Heart left ventricle (tissue), 13 donors: ENCODE data around the gene BCAR1.

ENCODE experiments used
- CTCF ChIP-seq, 12 donors: fragments of 200-600 bp; sonication (generic) in 4 of 12; IDR thresholded peaks; one replicate each; pipeline versions ENCODE4 v1.5.0 to v1.8.0; 2018 to 2022; ENCODE audit warnings: antibody characterized with exemption in 12 of 12, mild to moderate bottlenecking in 5 of 12
- POLR2A ChIP-seq, 2 donors: fragments of 450-650 bp; IDR thresholded peaks; one replicate each; pipeline ENCODE4 v1.6.1; 2017; ENCODE audit warnings: antibody characterized with exemption in 2 of 2, mild to moderate bottlenecking in 2 of 2, moderate library complexity in 2 of 2
- donor health status: ischemic (EF 13 %, LVEDD 7.1; RV severe dilation, severe dysfunction).
- donor health status: DM: no; HTN: yes; CAD: no.
- donor health status: DM: no; HTN: no; CAD: no.
- donor health status: ischemic (EF 25% LVEDD 6.9; RV normal size, moderate dysfunction).
- donor health status: ischemic (EF 25% LVEDD 5.7; RV mildly dilated, moderate dysfunction).
- donor health status: ischemic (EF 35%, LVEDD 5.7; RV mildly dilated, moderate dysfunction).
- donor health status: nonischemic (EF 11% LVEDD 7.7; RV severe dilation, severe dysfunction).
- donor health status: DM: yes; HTN: yes; CAD: no.
- donor health status: PGD.
- donor health status: ischemic (EF 29% LVEDD 5.4; RV normal size, mild dysfunction).
- donor health status: nonischemic (EF 23%, LVEDD 6.1; RV moderate dilation, normal function).

GRCh38 chr16:75249441-75249840 lies 2.0 kb downstream of the BCAR1 start:
- TF ChIP-seq POLR2A (IDR thresholded peaks at IDR 0.05) (no peak), CTCF (IDR thresholded peaks at IDR 0.05) (no peak)
